ENCODE measurements around the gene DUSP6. TPM values are rescaled to one million over a fixed set of nuclear protein-coding genes. Genes with fewer than 3 reads are reported as not detected.

DUSP6 gene
- polyA plus RNA-seq, 3 donors: 23.7 to 224 (median 34.2) TPM

- 78 to 84% (median 79%) methylated on average over 6 of the region's 6 CpGs for WGBS, 3 donors
- no peak overlapping the region for H3K27ac ChIP-seq (ENCODE audit: low read depth, low read length)
These were observed 27.0 kb upstream of the DUSP6 start for GRCh38 chr12:89379148-89379838.

DNA sequence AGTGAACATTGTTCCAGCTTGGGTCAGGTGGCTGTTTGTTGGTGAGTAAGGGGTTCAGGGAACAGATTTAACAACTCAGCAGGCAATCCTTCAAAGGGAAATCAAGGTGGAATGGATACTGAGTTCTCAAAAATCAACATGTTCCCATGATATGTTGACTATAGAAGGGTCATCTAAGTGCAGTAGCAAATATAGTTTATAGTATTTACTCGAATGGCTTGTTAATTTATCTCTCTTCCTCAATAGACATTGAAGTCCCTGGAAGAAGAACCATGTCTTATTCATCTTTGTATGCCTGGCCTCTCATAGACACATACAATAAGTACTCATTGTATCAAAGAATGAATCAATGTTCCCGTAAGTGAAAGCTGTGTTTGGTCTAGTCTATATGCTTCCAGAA is 24.5 kb upstream of the DUSP6 start:
- H3K27ac ChIP-seq (ENCODE audit: low read depth, low read length): no peak overlapping the region
- WGBS, 3 donors: 90 to 94% (median 93%) methylated on average over 2 of the region's 2 CpGs

DNA sequence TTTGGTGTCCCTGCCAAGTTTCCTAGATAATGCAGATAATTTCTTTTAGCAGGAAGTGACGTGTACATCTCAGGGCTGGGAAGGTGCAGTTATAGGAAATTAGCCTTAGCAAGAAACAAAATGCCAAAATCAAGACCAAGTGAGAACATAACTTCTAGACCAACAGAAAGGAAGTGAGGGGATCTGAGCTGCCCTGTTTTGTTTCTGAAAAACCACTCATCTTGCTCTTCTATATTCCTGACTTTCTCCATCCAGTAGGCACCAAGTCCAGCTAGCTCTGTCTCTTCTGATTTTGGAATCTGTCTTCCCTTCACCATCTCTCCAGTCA is 23.9 kb upstream of the DUSP6 start:
- WGBS, 3 donors: 69 to 92% (median 82%) methylated on average over 1 of the region's 1 CpG
- no peak overlapping the region for H3K27ac ChIP-seq (ENCODE audit: low read depth, low read length)

GRCh38 chr12:89373763-89374572 is 21.7 kb upstream of the DUSP6 start:
- H3K27ac ChIP-seq (ENCODE audit: low read depth, low read length): no peak overlapping the region
- WGBS, 3 donors: 25 to 59% (median 43%) methylated on average over 2 of the region's 2 CpGs

- 69 to 89% (median 88%) methylated on average over 6 of the region's 6 CpGs for WGBS, 3 donors
- no peak overlapping the region for H3K27ac ChIP-seq (ENCODE audit: low read depth, low read length)
These were observed 20.5 kb upstream of the DUSP6 start for GRCh38 chr12:89372584-89373370.

- H3K27ac ChIP-seq (ENCODE audit: low read depth, low read length): no peak overlapping the region
- WGBS, 3 donors: 73 to 83% (median 78%) methylated on average over 7 of the region's 7 CpGs
These were observed 18.5 kb upstream of the DUSP6 start for GRCh38 chr12:89370850-89371249.

GRCh38 chr12:89370421-89370831 is 18.1 kb upstream of the DUSP6 start:
- WGBS, 3 donors: 46 to 61% (median 57%) methylated on average over 3 of the region's 3 CpGs
- no peak overlapping the region for H3K27ac ChIP-seq (ENCODE audit: low read depth, low read length)

DNA sequence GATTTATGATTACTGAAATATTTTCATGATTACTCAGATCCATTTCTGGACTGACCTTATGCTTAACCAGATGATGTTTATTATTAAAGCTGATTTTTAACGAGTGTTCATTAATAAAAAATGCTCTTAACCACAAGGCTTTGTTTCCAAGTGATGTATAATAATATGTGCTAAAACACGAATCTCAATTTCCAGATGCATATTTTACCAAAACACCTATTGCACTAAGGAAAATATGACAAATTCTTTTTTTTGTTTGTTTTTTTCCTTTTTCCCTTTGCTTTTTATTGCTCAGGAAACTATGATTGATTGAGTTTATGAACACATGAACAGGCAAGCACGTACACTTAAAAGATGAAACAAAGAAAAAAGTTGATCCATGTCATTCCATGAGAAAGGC is 16.9 kb upstream of the DUSP6 start:
- no peak overlapping the region for H3K27ac ChIP-seq (ENCODE audit: low read depth, low read length)
- WGBS, 3 donors: 80 to 87% (median 84%) methylated on average over 3 of the region's 3 CpGs

DNA sequence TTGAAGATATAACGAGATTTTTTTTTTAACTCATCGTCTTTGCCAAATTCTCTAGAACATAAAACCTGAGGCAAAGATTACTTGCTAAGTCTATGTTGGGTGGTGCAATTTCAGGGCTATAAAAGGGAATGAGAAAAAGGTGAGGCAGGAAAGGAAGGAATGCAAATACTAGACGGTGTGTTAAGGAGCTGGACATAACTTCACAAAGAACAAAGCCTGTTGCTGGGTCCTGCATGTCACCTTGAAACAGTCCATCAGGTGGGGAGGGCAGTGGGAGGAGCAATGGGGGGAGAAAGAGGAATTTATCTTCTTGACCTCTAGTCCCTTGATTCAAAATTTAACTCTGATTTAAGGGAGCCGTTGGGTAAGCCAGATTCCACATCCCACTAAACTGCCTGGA is 16.1 kb upstream of the DUSP6 start:
- H3K27ac ChIP-seq (ENCODE audit: low read depth, low read length): no peak overlapping the region
- 59 to 88% (median 80%) methylated on average over 4 of the region's 4 CpGs for WGBS, 3 donors

GRCh38 chr12:89366676-89367364 is 14.5 kb upstream of the DUSP6 start:
- H3K27ac ChIP-seq (ENCODE audit: low read depth, low read length): no peak overlapping the region
- 69 to 95% (median 92%) methylated on average over 3 of the region's 3 CpGs for WGBS, 3 donors

- 93 to 96% (median 94%) methylated on average over 2 of the region's 2 CpGs for WGBS, 3 donors
- H3K27ac ChIP-seq (ENCODE audit: low read depth, low read length): no peak overlapping the region
These were observed 12.3 kb upstream of the DUSP6 start for GRCh38 chr12:89364631-89365030.

DNA sequence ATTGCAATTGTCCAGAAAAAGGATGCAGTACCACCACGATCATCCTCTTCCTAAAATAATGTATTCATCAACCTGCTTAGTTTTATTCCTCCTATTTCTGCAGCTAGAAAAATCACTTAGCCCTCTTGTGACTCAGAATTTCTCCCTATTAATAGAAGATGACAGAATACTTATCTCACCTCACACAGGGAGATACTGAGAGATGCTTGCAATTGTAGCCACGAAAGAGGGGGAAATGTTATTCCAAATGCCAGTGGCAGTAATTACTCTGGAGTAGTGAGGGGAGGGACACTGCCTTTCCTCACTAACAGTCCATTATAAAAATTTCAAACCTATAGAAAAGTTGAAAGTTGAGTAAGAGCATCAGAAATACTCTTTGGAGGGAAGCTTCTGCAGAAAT is 11.8 kb upstream of the DUSP6 start:
- WGBS, 3 donors: 73 to 95% (median 73%) methylated on average over 2 of the region's 2 CpGs
- no peak overlapping the region for H3K27ac ChIP-seq (ENCODE audit: low read depth, low read length)

DNA sequence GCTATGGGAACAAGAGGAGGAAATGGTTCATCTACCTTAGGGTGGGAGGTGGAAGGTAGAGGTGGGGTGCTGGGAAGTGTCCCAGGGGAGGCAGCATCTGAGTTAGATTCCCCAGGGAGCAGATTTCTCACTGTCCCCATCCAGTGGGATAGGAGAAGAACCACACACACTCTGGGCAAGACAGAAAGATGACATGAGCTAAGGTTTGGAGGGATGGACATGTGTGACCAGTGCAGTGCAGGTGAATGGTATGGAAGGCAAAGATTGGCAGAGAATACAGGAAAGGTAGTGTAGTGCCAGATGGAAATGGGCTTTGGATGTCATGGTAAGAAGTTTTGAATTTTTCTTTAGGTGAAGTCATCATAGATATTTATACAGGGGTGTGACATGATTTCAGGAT is 11.3 kb upstream of the DUSP6 start:
- H3K27ac ChIP-seq (ENCODE audit: low read depth, low read length): no peak overlapping the region

GRCh38 chr12:89363084-89363483 is 10.8 kb upstream of the DUSP6 start:
- H3K27ac ChIP-seq (ENCODE audit: low read depth, low read length): no peak overlapping the region
- WGBS, 3 donors: 73 to 87% (median 84%) methylated on average over 4 of the region's 4 CpGs

DNA sequence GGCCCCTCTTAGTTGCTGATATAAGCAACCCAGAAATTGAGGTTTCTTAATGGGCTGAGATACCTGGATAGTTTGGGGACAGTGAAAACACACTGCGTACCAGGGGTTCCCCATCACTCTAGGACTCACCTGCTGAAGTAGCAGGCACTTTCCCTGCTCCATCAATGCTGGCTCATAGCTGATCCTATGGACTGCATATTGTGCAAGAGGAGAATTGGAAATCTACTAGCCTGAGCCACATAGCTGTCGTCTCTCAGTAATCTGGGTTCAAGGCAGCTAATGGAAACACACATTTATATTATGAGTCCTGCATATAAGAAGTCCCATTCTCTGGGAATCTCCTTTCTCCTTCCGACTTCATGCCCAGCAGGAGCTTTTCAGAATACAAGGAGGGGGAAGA is 7.3 kb upstream of the DUSP6 start:
- H3K27ac ChIP-seq (ENCODE audit: low read depth, low read length): no peak overlapping the region
- WGBS, 3 donors: 92 to 96% (median 95%) methylated on average over 3 of the region's 3 CpGs

GRCh38 chr12:89358805-89359204 is 6.5 kb upstream of the DUSP6 start:
- no peak overlapping the region for H3K27ac ChIP-seq (ENCODE audit: low read depth, low read length)

DNA sequence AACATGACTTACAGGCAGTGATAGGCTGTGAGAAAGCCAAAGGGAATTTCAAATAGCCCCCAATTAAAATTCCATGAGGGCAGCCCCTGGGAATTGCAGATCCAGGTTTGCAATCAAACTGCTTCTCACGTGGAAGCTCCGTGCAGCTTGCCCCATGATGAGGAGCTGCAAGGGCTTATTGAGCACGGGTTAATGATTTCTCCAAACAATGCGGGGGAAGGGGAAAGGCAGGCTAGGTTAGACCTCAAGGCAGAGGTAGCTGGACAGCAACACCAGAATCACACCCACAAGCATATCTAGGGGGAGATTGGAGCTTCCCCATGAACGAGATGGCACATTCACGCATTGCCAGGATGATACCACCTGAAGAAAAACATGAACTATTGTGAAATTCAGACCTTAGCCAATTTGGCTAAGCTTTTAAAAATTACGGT is 5.0 kb upstream of the DUSP6 start:
- 57 to 70% (median 65%) methylated on average over 7 of the region's 7 CpGs for WGBS, 3 donors
- H3K27ac ChIP-seq (ENCODE audit: low read depth, low read length): no peak overlapping the region

DNA sequence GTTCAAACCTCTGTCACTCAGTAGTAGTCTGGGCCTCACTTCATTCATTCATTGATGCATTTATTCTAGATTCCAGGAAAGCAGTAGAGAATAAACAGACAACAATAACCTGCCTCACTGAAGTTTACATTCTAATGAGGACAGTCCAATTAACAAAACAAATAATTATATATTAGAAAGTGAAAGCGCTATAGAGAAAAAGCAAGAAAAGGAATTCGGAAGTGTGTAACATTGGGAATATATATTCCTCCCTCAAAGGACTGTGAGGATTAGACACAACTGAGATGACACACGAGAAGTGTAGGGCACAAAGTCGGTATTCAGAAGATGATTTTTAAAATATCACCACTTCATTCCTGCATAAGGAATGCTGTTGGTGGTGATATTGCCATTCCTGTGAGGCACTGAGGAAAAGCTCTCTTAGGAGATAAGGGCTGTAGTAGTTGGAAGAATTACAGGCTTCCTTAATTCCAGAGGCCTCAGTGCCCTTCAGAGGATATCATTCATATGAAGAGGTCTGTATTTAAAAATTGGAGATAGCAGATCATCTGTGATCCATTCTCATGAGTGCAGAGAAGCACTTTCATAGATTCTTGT is 3.9 kb upstream of the DUSP6 start:
- no peak overlapping the region for H3K27ac ChIP-seq (ENCODE audit: low read depth, low read length)
- WGBS, 3 donors: 91 to 94% (median 92%) methylated on average over 4 of the region's 4 CpGs

Measured in adipose tissue (tissue), 3 donors.